Duodenal mucosa (tissue), 2 donors: ENCODE measurements around the gene TMEM106A.
"Not testable (repeated sequence)": the region's sequence is repeated elsewhere in the genome, so short reads cannot be mapped to it uniquely, and the experiment has no call there.

ENCODE experiments used
- H3K27ac ChIP-seq: one replicate; pipeline ENCODE4 v1.7.0; 2013; ENCODE audit warnings: low read depth, low read length
- H3K27me3 ChIP-seq, 2 donors: one replicate each; pipeline ENCODE4 v1.7.0; 2013; ENCODE audit warnings: low read length in 2 of 2, control low read depth in 1 of 2; ENCODE audit not compliant: insufficient read depth in 2 of 2, control insufficient read depth in 1 of 2
- H3K36me3 ChIP-seq, 2 donors: one replicate each; pipeline ENCODE4 v1.7.0; 2013; ENCODE audit warnings: low read length in 2 of 2, control low read depth in 1 of 2; ENCODE audit not compliant: insufficient read depth in 2 of 2, control insufficient read depth in 1 of 2
- H3K4me1 ChIP-seq, 2 donors: one replicate each; pipeline ENCODE4 v1.7.0; 2013; ENCODE audit warnings: low read length in 2 of 2, control low read depth in 1 of 2; ENCODE audit not compliant: insufficient read depth in 2 of 2, control insufficient read depth in 1 of 2
- H3K4me3 ChIP-seq, 2 donors: one replicate each; pipeline ENCODE4 v1.7.0; 2013; ENCODE audit warnings: low read length in 2 of 2, low read depth in 1 of 2
- H3K9ac ChIP-seq, 2 donors: one replicate each; pipeline ENCODE4 v1.7.0; 2013; ENCODE audit warnings: low read length in 2 of 2, low read depth in 1 of 2
- H3K9me3 ChIP-seq, 2 donors: one replicate each; pipeline ENCODE4 v1.7.0; 2013; ENCODE audit warnings: low read length in 2 of 2, control low read depth in 1 of 2; ENCODE audit not compliant: control insufficient read depth in 1 of 2

TMEM106A gene

DNA sequence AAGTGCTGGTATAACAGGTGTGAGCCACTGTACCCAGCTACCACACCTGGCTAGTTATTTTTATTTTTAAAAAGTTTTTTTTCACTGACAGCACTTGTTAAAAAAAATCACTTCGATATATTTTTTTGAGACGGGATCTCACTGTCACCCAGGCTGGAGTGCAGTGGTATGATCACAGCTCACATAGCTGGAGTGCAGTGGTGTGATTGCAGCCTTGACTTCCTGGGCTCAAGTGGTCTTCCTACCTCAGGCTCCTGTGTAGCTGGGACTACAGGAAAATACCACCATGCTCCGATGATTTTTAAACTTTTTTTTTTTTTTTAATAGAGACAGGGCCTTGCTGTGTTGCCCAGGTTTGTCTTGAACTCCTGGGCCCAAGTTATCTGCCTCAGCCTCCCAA, 27.8 kb upstream of the TMEM106A start:
- Histone ChIP-seq H3K27ac (no peak overlapping the region), H3K9ac (no peak overlapping the region), H3K9me3 (no peaks in the 10 kb centered on the region), H3K27me3 (no peaks in the 10 kb centered on the region), H3K4me3 (no peak overlapping the region), H3K4me1 (no peaks in the 10 kb centered on the region), H3K36me3 (peaks cover 14 to 51% of the 10 kb centered on the region in 2 donors)

DNA sequence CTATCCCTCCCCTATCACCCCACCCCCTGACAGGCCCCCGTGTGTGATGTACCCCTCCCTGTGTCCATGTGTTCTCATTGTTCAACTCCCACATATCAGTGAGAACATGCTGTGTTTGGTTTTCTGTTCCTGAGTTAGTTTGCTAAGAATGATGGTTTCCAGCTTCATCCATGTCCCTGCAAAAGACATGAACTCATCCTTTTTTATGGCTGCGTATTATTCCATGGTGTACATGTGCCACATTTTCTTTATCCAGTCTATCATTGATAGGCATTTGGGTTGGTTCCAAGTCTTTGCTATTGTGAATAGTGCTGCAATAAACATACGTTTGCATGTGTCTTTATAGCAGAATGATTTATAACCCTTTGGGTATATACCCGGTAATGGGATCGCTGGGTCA, 25.0 kb upstream of the TMEM106A start:
- H3K4me1 ChIP-seq, H3K9me3 ChIP-seq, H3K27ac ChIP-seq, H3K27me3 ChIP-seq, H3K9ac ChIP-seq, H3K4me3 ChIP-seq: not testable (repeated sequence)
- H3K36me3 ChIP-seq = peaks cover 31 to 56% of the 10 kb centered on the region in 2 donors

DNA sequence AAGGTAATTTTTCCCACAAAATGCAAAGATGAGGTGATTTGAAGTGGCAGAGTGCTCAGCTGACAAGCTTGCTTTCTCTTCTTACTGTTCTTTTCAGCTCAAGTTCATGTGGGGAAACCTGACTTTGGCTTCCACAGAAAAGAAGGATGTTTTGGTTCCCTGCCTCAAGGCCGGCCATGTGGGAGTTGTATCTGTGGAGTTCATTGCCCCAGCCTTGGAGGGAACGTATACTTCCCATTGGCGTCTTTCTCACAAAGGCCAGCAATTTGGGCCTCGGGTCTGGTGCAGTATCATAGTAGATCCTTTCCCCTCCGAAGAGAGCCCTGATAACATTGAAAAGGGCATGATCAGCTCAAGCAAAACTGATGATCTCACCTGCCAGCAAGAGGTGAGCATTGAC, 18.4 kb upstream of the TMEM106A start:
- Histone ChIP-seq H3K36me3 (peaks cover 66 to 84% of the 10 kb centered on the region in 2 donors), H3K9me3 (no peaks in the 10 kb centered on the region), H3K9ac (no peak overlapping the region), H3K4me1 (no peaks in the 10 kb centered on the region), H3K27me3 (no peaks in the 10 kb centered on the region), H3K4me3 (no peak overlapping the region), H3K27ac (no peak overlapping the region)

DNA sequence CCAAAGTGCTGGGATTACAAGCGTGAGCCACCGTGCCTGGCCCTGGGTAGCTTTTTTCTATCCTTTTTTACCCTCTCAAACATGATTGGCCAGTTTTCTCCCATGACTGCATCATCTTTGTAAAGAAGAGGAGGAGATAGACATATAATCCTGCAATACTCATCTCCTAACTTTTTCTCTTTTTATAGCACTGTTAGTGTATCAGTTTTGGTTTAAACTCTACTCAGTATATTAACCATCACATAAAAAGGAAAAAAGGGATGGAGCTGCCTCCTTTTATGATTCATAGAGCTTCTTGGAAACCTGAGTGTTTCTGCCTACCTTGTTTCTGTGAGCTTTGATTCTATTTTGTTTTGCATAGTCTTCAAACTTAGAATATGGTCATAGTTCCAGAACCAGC, 12.0 kb upstream of the TMEM106A start:
- Histone ChIP-seq H3K27me3 (no peaks in the 10 kb centered on the region), H3K9me3 (no peaks in the 10 kb centered on the region), H3K4me1 (no peaks in the 10 kb centered on the region), H3K4me3 (no peak overlapping the region), H3K27ac (no peak overlapping the region), H3K9ac (no peak overlapping the region), H3K36me3 (peaks cover 54 to 88% of the 10 kb centered on the region in 2 donors)

DNA sequence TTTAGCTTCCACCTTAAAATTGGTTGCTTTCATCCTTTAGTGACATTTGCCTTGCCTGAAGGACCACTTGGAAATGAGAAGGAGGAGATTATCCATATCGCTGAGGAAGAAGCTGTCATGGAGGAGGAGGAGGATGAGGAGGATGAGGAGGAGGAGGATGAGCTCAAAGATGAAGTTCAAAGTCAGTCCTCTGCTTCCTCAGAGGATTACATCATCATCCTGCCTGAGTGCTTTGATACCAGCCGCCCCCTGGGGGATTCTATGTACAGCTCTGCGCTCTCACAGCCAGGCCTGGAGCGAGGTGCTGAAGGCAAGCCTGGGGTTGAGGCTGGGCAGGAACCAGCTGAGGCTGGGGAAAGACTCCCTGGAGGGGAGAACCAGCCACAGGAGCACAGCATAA, 11.5 kb upstream of the TMEM106A start:
- H3K4me3 ChIP-seq = no peak overlapping the region
- H3K27ac ChIP-seq = no peak overlapping the region
- no peaks in the 10 kb centered on the region for H3K4me1 ChIP-seq
- H3K27me3 ChIP-seq = no peaks in the 10 kb centered on the region
- H3K36me3 ChIP-seq = peaks cover 49 to 88% of the 10 kb centered on the region in 2 donors
- no peak overlapping the region for H3K9ac ChIP-seq
- no peaks in the 10 kb centered on the region for H3K9me3 ChIP-seq

DNA sequence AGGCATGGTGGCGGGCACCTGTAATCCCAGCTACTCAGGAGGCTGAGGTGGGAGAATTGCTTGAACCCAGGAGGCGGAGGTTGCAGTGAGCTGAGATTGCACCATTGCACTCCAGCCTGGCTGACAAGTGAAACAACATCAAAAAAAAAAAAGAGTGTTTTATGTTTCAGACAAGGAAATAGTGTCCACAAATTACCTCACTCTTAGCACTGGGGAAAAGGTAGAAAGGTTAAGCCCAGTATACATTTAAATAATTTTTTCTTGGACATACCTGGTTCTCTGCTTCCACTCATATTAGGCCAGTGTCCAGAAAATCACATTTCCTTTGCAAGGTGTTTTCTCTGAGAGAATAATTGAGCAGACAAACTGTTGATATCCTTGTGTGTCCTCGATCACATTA, 8.7 kb upstream of the TMEM106A start:
- H3K4me1 ChIP-seq, H3K27me3 ChIP-seq, H3K27ac ChIP-seq, H3K9ac ChIP-seq, H3K9me3 ChIP-seq, H3K4me3 ChIP-seq: not testable (repeated sequence)
- H3K36me3 ChIP-seq = peaks cover 44 to 77% of the 10 kb centered on the region in 2 donors

DNA sequence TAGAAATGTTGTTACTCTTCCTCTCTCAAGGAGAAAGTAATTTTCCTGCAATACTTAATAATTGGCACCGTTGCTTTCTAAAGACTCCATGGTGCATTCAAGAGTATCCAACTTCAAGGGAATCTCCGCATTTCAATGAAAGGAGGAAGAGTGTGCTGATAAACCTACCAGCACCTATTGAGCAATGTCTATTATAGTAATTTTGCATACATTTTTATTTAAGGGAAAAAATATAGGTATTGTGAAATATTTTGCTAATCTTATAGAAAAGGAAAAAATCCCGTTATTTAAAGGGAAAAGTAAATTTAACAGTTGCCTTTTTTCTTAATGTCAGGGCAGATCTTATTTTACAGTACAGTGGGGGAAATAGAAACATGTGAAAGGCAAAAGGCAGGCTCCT, 1.1 kb upstream of the TMEM106A start:
- no peaks in the 10 kb centered on the region for H3K9me3 ChIP-seq
- H3K4me1 ChIP-seq = peaks cover 23 to 28% of the 10 kb centered on the region in 2 donors
- H3K4me3 ChIP-seq = peak overlapping the region in 1 of 2 donors; percentile 87
- H3K9ac ChIP-seq = peak overlapping the region; percentile 58 to 93
- H3K27me3 ChIP-seq = no peaks in the 10 kb centered on the region
- H3K36me3 ChIP-seq = peaks cover 20 to 35% of the 10 kb centered on the region in 2 donors
- H3K27ac ChIP-seq = no peak overlapping the region

DNA sequence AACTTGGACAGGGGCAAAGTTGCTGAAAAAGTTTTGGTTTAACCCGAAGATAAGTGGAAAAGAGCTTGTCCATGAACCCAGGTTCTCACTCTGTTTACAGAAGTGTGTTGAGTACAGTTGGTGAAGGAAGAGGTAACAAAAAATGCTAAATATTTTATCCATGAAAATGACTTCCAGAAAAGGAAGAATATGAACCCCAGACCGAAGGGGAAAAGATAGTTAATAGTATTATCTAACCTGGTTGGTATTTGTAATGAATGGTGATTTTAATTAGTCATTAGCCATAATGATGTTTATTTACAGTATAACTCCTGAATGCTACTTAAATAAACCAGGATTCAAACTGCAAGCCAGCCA, 574 bp upstream of the TMEM106A start:
- Histone ChIP-seq H3K9me3 (no peaks in the 10 kb centered on the region), H3K4me1 (peaks cover 23 to 30% of the 10 kb centered on the region in 2 donors), H3K4me3 (peak overlapping the region; percentile 87 to 90), H3K9ac (peak overlapping the region; percentile 58 to 93), H3K27ac (peak overlapping the region; percentile 35), H3K27me3 (no peaks in the 10 kb centered on the region), H3K36me3 (peaks cover 24 to 39% of the 10 kb centered on the region in 2 donors)

DNA sequence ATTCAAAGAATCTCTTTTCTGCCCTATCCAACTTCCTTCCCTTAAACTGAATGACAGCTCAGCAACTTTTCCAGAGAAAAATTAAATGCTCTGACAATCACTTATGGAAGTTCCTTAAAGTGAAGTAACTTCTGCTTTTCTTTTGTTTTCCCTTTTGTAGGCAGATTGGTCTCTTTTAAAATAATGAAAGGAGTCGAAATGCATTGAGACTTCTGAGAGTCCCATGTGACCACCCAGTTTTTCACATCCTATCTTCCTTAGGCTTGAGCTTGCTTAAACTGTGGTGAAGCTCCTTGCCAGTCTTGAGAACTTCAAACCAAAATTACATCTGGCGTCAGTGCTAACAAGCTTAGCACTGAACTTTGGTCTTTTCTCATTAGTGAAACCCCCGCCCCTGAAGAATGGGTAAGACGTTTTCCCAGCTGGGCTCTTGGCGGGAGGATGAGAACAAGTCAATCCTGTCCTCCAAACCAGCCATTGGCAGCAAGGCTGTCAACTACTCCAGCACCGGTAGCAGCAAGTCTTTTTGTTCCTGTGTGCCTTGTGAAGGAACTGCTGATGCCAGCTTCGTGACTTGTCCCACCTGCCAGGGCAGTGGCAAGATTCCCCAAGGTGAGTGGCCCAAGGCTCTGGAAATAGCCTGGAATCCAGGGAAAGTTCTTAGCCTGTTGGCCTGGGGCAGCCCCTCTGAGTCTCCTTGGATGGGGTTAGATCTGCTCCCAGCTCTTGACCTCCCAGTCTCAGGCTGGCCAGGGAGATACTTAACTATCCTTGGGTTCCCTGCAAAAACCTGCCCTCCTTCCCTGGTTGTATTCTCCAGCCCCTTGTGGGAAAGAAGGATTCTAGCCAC, 1.2 kb downstream of the TMEM106A start:
- Histone ChIP-seq H3K27me3 (no peaks in the 10 kb centered on the region), H3K9ac (peak overlapping the region; percentile 92 to 93), H3K9me3 (no peaks in the 10 kb centered on the region), H3K4me1 (peaks cover 23 to 34% of the 10 kb centered on the region in 2 donors), H3K36me3 (peaks cover 15 to 42% of the 10 kb centered on the region in 2 donors), H3K27ac (peak overlapping the region; percentile 78), H3K4me3 (peak overlapping the region; percentile 87 to 90)

DNA sequence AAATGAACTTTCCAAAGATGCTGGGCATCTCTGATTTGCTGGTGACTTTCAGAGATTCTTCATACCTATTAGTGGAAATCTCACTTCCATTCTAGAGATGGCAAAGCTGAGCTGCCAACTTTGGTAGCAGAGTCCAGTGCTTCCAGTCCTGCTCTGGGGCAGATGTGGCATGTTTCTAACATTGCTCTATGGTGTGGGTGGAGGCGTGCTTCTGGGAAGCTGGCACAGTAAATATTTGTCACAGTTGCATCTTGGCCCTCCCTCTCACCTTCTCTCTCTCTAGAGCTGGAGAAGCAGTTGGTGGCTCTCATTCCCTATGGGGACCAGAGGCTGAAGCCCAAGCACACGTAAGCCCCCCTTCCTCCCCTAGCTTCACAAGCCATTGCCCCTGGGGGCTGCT, 1.9 kb downstream of the TMEM106A start:
- H3K36me3 ChIP-seq = peaks cover 12 to 36% of the 10 kb centered on the region in 2 donors
- no peak overlapping the region for H3K27ac ChIP-seq
- H3K27me3 ChIP-seq = no peaks in the 10 kb centered on the region
- H3K4me1 ChIP-seq = peaks cover 23 to 34% of the 10 kb centered on the region in 2 donors
- H3K9me3 ChIP-seq = no peaks in the 10 kb centered on the region
- peak overlapping the region in 1 of 2 donors; percentile 87 for H3K4me3 ChIP-seq
- H3K9ac ChIP-seq = peak overlapping the region in 1 of 2 donors; percentile 0
